Upper lobe of right lung (tissue), 1 donor: ENCODE results near the gene SFT2D1. TPM values are rescaled to one million over a fixed set of nuclear protein-coding genes. Genes with fewer than 3 reads are reported as not detected.
A peak's percentile ranks its signal among the peaks of the same experiment; 100 is the strongest.

Source experiments
- ATAC-seq: fragments of 200-7000 bp; cut with Tn5 transposase; one replicate; pipeline ENCODE4 v1.9.1; 2020; ENCODE audit warnings: mild to moderate bottlenecking, moderate library complexity
- DNase-seq: peaks from one replicate; pipeline ENCODE4 v3.0.0-alpha.2; 2020
- H3K27ac ChIP-seq: fragments of 200-600 bp; one replicate; pipeline ENCODE4 v1.8.0; 2022
- H3K27me3 ChIP-seq: fragments of 200-600 bp; one replicate; pipeline ENCODE4 v1.8.0; 2022; ENCODE audit warnings: mild to moderate bottlenecking
- H3K36me3 ChIP-seq: fragments of 200-600 bp; one replicate; pipeline ENCODE4 v1.8.0; 2022
- H3K4me1 ChIP-seq: fragments of 200-600 bp; one replicate; pipeline ENCODE4 v1.8.0; 2022
- H3K4me3 ChIP-seq: fragments of 200-600 bp; one replicate; pipeline ENCODE4 v1.8.0; 2022; ENCODE audit warnings: mild to moderate bottlenecking
- H3K9me3 ChIP-seq: fragments of 200-600 bp; one replicate; pipeline ENCODE4 v1.8.0; 2022
- CTCF ChIP-seq: fragments of 200-600 bp; IDR thresholded peaks from one replicate; pipeline ENCODE4 v1.8.0; 2022; ENCODE audit warnings: antibody characterized with exemption
- intact Hi-C: fragments of 100-400 bp; cut with DNase I; formaldehyde crosslinking; loops from one replicate; pipeline ENCODE4 v1.11.0; 2022
- total RNA-seq: library from RNA; stranded (reverse); fragmentation: NEBNext Ultra II Directional; extraction: Animal tissue kit (Norgen Biotek cat#: 25700); gene quantifications from one replicate; pipeline ENCODE4 v1.2.1, GENCODE V29; 2021
- donor health status: DM: no; HTN: yes; CAD: no; lungs with severe emphysema.

The SFT2D1 gene
- total RNA-seq, 1 donor from 2014 or later: 49.7 TPM

- Histone ChIP-seq H3K36me3 (no peaks in the 10 kb centered on the region), H3K4me1 (peaks cover 8% of the 10 kb centered on the region), H3K9me3 (no peaks in the 10 kb centered on the region), H3K27me3 (peaks cover 16% of the 10 kb centered on the region), H3K4me3 (no peak overlapping the region), H3K27ac (no peak overlapping the region)
- DNase-seq (no peak), ATAC-seq (no peak)
- intact Hi-C loops: no loop called here
- no peak for TF ChIP-seq CTCF
Measured at GRCh38 chr6:166312832-166313231, 29.5 kb downstream of the SFT2D1 start.

GRCh38 chr6:166310634-166311033 is 31.7 kb downstream of the SFT2D1 start:
- H3K36me3 ChIP-seq: no peaks in the 10 kb centered on the region
- no peak overlapping the region for H3K27ac ChIP-seq
- DNase-seq (no peak), ATAC-seq (no peak)
- no peaks in the 10 kb centered on the region for H3K9me3 ChIP-seq
- intact Hi-C loops: no loop called here
- H3K27me3 ChIP-seq: peaks cover 33% of the 10 kb centered on the region
- TF ChIP-seq CTCF: no peak
- no peak overlapping the region for H3K4me3 ChIP-seq
- H3K4me1 ChIP-seq: peaks cover 13% of the 10 kb centered on the region

- Histone ChIP-seq H3K4me3 (no peak overlapping the region), H3K36me3 (no peaks in the 10 kb centered on the region), H3K4me1 (peaks cover 13% of the 10 kb centered on the region), H3K9me3 (no peaks in the 10 kb centered on the region), H3K27ac (no peak overlapping the region), H3K27me3 (peaks cover 40% of the 10 kb centered on the region)
- DNase-seq (no peak), ATAC-seq (no peak)
- intact Hi-C loops: no loop called here
- no peak for TF ChIP-seq CTCF
Measured at GRCh38 chr6:166309977-166310376, 32.4 kb downstream of the SFT2D1 start.

GRCh38 chr6:166308769-166309589 is 33.4 kb downstream of the SFT2D1 start:
- DNase-seq (no peak), ATAC-seq (no peak)
- no peaks in the 10 kb centered on the region for H3K9me3 ChIP-seq
- no peaks in the 10 kb centered on the region for H3K36me3 ChIP-seq
- intact Hi-C loops: no loop called here
- H3K4me3 ChIP-seq: peak overlapping the region; percentile 46
- TF ChIP-seq CTCF: no peak
- peaks cover 13% of the 10 kb centered on the region for H3K4me1 ChIP-seq
- H3K27ac ChIP-seq: no peak overlapping the region
- peaks cover 44% of the 10 kb centered on the region for H3K27me3 ChIP-seq

DNA sequence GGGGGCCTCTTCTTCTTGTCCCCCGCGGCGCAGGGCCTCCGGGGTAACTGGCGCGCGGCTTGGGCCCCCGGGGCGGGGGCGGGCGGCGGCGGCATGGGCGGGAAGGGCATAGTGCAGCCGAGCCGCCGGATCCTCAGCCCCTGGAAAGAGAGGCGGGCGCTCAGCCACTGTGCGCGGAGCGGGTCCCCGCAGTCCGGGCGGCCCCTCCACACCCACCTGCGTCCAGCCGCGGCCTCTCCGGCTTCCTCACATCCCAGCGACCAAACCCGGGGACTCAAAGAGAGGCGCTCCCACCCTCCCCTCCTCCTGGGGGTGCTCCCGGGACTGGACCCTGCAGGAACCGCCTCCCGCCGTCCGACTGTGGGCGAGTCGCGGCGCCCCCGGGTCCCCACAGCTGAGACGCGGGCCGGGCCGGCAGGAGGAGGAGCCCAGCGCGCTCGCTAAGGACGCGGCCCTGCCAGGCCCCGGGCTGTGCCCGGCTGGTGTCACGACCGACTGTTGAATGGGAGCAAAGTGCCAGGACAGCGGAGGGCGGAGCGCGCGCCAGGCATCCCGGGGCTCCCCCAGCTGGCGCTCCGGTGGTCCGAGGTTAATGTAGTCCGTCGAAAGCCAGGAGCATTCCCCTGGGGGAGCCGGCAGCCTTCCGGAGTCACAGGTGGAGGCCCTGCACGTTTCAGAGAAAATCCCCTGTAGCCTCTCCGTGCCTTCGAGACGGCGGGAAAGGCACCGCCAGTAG is 34.1 kb downstream of the SFT2D1 start, which contains the start of gene PRR18:
PRR18 (minus strand) TSS at position 360 of the 736 bp plus-strand sequence; CDS start at position 110, 250 bp downstream.
- no peak for TF ChIP-seq CTCF
- intact Hi-C loops: no loop called here
- Histone ChIP-seq H3K9me3 (no peaks in the 10 kb centered on the region), H3K27ac (no peak within 1 kb of the TSS), H3K27me3 (peaks cover 47% of the 10 kb centered on the region), H3K4me3 (peak within 1 kb of the TSS; percentile 46), H3K36me3 (no peaks in the 10 kb centered on the region), H3K4me1 (peaks cover 13% of the 10 kb centered on the region)
- no peak for DNase-seq
- peak; percentile 55 for ATAC-seq
